NCI-H524 (cell line): ENCODE results near the gene OR10H1.
"Not testable (repeated sequence)": the region's sequence is repeated elsewhere in the genome, so short reads cannot be mapped to it uniquely, and the experiment has no call there.

Source experiments
- DNase-seq, 2 experiments: peaks; one replicate each; lab custom pipeline; 2025; lab: John Stamatoyannopoulos, UW

Gene OR10H1, protein sequence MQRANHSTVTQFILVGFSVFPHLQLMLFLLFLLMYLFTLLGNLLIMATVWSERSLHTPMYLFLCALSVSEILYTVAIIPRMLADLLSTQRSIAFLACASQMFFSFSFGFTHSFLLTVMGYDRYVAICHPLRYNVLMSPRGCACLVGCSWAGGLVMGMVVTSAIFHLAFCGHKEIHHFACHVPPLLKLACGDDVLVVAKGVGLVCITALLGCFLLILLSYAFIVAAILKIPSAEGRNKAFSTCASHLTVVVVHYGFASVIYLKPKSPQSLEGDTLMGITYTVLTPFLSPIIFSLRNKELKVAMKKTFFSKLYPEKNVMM

DNA sequence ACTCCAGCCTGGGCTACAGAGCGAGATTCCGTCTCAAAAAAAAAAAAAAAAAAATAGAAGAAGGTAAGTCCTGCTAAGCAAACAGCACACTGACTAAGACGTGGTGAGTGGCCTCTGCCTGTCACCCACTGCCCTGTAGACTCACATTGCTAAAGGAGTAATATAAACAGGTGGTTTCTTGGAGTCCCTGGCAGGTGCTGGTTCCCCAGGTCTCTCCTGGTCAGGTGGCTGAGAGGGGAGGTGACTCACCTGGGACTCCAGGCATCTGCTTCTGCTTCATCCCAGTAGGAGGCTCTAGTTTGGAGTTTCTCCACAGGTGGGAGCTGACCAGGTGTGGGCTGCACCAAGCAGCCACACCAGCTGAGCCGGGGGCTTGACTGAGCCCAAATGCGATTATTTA is at the start of gene OR10H1:
Gene OR10H1, minus strand, starts transcription at position 359 of the 400 bp plus-strand sequence. CDS start 7,627 bp downstream, outside the sequence.
- no peak for DNase-seq

- DNase-seq = no peak
Measured at GRCh38 chr19:15864824-15865223, 49.4 kb upstream of the OR10H1 start.

GRCh38 chr19:15863272-15863671 is 47.8 kb upstream of the OR10H1 start:
- no peak for DNase-seq

- no peak for DNase-seq
Measured at GRCh38 chr19:15862444-15862843, 47.0 kb upstream of the OR10H1 start.

GRCh38 chr19:15860522-15860921 is 45.1 kb upstream of the OR10H1 start:
- no peak for DNase-seq

- no peak for DNase-seq
Measured at GRCh38 chr19:15859187-15859586, 43.7 kb upstream of the OR10H1 start.

GRCh38 chr19:15850385-15850784 is 34.9 kb upstream of the OR10H1 start:
- no peak for DNase-seq

DNA sequence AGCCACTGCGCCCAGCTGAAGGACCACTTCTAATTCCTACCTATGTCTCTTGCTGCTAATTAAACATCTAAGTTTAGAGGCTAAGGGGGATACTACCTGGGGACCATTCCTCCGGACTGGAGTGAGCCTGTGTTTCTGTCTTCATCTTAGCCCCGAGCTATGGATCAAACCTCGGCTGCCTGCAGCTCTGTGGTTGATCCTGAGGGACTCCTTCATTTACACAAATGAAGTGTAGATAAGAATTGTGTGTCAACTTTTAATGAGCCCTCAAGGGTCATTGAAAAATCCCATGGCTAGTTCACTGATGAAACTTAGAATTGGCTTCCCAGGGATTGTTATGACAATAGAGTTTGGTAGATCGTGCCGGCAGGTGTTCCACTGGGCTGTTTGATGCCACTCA is 31.5 kb upstream of the OR10H1 start:
- no peak for DNase-seq

GRCh38 chr19:15843894-15844222 is 28.4 kb upstream of the OR10H1 start:
- not testable (repeated sequence) for DNase-seq

GRCh38 chr19:15843203-15843893 is 27.9 kb upstream of the OR10H1 start:
- DNase-seq = no peak

- DNase-seq = no peak
Measured at GRCh38 chr19:15841875-15842569, 26.6 kb upstream of the OR10H1 start.

DNA sequence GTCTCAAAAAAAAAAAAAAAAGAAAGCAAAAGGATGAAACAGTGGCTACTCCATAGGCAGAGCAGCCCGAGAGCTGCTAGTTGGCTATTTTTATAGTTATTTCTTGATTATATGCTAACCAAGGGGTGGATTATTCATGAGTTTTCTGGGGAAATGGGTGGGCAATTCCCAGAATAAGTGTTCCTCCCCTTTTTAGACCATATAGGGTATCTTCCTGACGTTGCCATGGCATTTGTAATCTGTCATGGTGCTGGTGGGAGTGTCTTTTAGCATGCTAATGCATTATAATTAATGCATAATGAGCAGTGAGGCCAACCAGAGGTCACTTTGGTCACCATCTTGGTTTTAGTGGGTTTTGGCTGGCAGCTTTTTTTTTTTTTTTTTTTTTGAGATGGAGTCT is 25.4 kb upstream of the OR10H1 start:
- no peak for DNase-seq

DNA sequence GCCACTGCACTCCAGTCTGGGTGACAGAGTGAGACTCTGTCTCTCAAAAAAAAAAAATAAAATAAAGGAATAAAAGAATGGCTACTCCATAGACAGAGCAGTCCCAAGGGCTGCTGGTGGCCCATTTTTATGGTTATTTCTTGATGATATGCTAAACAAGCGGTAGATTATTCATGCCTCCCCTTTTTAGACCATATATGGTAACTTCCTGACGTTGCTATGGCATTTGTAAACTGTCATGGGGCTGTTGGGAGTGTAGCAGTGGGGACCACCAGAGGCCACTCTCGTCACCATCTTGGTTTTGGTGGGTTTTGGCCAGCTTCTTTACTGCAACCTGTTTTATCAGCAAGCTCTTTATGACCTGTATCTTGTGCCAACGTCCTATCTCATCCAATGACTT is 24.4 kb upstream of the OR10H1 start:
- DNase-seq = not testable (repeated sequence)

- no peak for DNase-seq
Measured at GRCh38 chr19:15838351-15838750, 22.9 kb upstream of the OR10H1 start.

DNA sequence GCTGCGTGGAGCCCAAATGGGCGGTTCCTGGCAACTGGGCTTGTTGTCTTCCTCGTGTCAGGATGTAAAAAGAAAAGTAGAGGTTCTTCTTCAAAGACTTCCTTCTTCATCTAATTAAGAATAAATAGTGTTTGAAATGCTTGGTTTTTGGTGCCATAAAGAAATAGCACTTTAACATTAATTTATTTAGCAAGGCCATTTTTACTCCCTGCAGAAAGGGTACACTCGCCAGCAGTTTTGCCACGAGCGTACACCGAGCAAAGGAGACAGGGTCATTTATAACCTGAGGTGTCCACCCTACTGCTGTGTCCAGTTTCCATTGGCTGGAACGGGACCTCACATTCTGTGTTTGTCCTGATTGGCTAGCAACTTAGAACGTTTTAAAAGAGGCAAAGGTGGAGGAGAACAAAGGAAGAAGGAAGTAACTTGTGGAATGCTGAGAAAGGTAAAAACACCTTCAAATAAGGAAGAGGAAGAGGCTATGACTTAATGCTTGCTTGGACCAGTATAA is 21.8 kb upstream of the OR10H1 start:
- no peak for DNase-seq

DNA sequence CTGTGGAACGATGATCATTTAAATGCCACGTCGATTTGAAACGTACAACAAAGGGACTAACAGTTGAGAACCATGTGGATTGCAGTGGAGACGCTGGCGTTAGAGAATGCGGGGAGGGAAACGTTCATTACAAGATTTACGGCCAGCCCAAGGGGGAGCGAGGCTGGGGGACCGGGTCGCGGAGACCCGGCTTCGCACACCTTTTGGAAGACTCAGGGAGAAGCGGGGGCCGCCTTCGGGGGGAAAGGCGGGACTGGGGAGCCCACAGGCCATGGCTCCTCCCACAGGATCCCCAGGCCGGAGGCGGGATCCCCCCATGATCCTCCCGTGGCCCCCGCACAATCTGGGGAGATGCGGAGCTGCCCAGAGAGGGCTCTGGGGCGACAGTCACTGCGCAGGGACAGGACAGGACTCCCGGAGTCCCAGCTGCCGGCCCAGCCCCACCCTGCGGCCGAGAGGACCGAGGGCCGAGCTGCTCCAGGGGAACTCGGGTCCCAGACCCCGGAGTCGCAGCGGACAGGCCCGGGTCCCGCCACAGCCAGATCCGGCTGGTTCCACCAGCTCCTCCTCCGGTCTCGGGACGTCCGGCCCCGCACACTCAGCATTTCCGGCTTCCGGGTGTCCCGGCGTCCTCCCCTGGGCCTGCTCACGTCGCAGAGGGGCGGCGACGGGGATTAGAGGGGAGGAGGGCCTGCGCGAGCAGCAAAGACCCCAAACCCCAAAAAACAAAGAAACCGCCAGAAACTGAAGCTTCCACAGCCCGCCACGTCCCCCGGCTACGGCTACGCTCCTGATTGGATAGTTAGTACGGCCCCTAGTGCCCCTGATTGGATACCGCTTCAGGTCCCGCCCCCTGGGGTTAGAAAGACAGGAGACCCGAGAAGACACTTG is 21.1 kb upstream of the OR10H1 start:
- peak; percentile 12 to 49 for DNase-seq

DNA sequence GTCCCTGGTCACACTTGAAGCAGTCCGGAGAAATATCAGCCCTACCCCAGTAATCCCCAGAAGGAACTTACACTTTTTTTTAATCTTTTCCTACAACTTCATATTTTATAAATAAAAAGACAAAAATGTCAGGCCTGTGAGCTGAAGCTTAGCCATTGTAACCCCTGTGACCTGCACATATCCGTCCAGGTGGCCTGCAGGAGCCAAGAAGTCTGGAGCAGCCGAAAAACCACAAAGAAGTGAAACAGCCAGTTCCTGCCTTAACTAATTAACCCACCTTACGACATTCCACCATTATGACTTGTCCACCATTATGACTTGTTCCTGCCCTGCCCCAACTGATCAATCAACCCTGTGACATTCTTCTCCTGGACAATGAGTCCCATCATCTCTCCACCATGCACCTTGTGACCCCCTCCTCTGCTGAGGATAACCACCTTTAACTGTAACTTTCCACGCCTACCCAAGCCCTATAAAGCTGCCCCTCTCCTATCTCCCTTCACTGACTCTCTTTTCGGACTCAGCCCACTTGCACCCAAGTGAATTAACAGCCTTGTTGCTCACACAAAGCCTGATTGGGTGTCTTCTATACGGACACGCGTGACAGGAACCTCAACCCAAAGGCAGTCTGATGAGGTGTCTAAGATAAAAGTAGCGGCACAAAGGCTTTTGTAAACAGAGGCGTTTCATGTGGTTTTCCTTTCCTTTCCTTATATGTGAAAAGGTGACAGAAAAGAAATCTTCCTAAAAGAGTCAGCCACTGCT is 20.3 kb upstream of the OR10H1 start:
- not testable (repeated sequence) for DNase-seq

GRCh38 chr19:15834232-15834631 is 18.8 kb upstream of the OR10H1 start:
- not testable (repeated sequence) for DNase-seq

GRCh38 chr19:15831626-15832025 is 16.2 kb upstream of the OR10H1 start:
- no peak for DNase-seq

DNA sequence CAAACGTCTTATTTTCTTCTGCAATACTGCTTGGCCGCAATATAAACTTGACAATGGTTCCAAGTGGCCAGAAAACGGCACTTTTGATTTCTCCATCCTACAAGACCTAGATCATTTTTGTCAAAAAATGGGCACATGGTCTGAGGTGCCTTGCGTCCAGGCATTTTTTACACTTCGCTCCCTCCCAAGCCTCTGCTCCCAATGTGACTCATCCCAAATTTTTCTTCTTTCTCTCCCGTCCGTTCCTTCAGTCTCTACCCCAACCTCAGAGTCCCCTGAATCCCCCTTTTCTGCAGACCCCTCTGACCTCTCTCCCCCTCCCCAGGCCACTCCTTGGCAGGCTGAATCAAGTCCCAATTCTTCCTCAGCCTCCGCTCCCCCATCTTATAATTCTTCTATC is 14.3 kb upstream of the OR10H1 start:
- DNase-seq = no peak

DNA sequence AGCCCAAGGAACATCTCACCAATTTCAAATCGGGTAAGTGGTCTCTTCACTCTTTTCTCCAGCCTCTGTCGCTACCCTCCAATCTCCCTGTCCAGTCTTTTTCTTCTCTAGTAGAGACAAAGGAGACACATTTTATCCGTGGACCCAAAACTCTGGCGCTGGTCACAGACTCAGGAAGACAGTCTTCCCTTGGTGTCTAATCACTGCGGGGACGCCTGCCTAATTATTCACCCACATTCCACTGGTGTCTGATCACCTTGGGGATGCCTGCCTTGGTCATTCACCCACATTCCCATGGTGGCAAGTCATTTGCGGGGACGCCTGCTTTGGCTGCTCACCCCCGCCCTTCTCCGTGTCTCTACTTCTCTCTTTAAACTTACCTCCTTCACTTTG is 13.8 kb upstream of the OR10H1 start:
- no peak for DNase-seq
